Skeletal muscle tissue (tissue), 4 donors: ENCODE data around the gene ADAMTS4. TPM values are rescaled to one million over a fixed set of nuclear protein-coding genes. Genes with fewer than 3 reads are reported as not detected.

Experiments used
- H3K27ac ChIP-seq: one replicate; pipeline ENCODE4 v1.7.0; 2013; ENCODE audit warnings: mild to moderate bottlenecking, low read depth, low read length, inconsistent platforms
- H3K27me3 ChIP-seq, 3 donors: one replicate each; pipeline ENCODE4 v1.7.0; 2013; ENCODE audit warnings: low read length in 3 of 3; ENCODE audit not compliant: control insufficient read depth in 3 of 3, insufficient read depth in 3 of 3
- H3K36me3 ChIP-seq, 3 donors: one replicate each; pipeline ENCODE4 v1.7.0; 2013; ENCODE audit warnings: low read length in 3 of 3; ENCODE audit not compliant: control insufficient read depth in 3 of 3, insufficient read depth in 3 of 3
- H3K4me1 ChIP-seq, 3 donors: one replicate each; pipeline ENCODE4 v1.7.0; 2013; ENCODE audit warnings: low read length in 3 of 3, mild to moderate bottlenecking in 3 of 3; ENCODE audit not compliant: control insufficient read depth in 3 of 3, insufficient read depth in 3 of 3
- H3K4me3 ChIP-seq, 3 donors: one replicate each; pipeline ENCODE4 v1.7.0; 2013; ENCODE audit warnings: low read length in 3 of 3
- H3K9ac ChIP-seq, 3 donors: one replicate each; pipeline ENCODE4 v1.7.0; 2013; ENCODE audit warnings: low read length in 3 of 3, mild to moderate bottlenecking in 3 of 3, moderate library complexity in 2 of 3, low read depth in 1 of 3
- H3K9me3 ChIP-seq, 3 donors: one replicate each; pipeline ENCODE4 v1.7.0; 2013; ENCODE audit warnings: low read length in 3 of 3; ENCODE audit not compliant: control insufficient read depth in 3 of 3
- total RNA-seq: library from RNA; depleted of rRNA; stranded (reverse); fragments of >200 nt; gene quantifications from one replicate; pipeline ENCODE4 v1.2.3, GENCODE V29; 2014
- donor health status: Osteomylitis.

Gene ADAMTS4
- total RNA-seq, 1 donor from 2014 or later, result 4.7 TPM

DNA sequence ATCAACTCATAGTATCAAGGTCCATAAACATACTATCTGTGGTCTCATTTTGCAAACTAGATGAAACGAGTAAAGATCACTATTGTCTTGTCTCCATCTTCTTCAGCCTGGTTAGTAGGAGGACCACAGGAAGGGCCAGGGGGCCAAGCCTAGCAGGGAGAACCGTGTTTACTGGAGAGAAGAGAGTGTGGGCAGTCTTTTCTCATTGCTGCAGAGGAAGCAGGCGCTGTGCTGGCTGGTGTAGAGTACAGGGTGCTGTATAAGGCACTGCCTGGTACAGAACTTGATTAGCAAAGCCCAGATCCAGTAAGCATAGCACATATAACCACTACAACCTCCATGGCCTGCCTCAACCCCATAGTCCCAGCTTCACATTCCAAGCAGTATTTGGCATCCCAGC lies 11.5 kb downstream of the ADAMTS4 start:
- H3K27ac ChIP-seq, result no peak overlapping the region
- peaks cover 0 to 8% (median 0%) of the 10 kb centered on the region in 3 donors for H3K36me3 ChIP-seq
- H3K9ac ChIP-seq, result no peak overlapping the region
- H3K4me3 ChIP-seq, result no peak overlapping the region
- H3K9me3 ChIP-seq, result no peaks in the 10 kb centered on the region
- no peaks in the 10 kb centered on the region for H3K27me3 ChIP-seq
- peaks cover 11 to 24% (median 14%) of the 10 kb centered on the region in 3 donors for H3K4me1 ChIP-seq

GRCh38 chr1:161185732-161186311 lies 13.0 kb downstream of the ADAMTS4 start:
- peak overlapping the region in 1 of 3 donors; percentile 9 for H3K9ac ChIP-seq
- H3K27me3 ChIP-seq, result no peaks in the 10 kb centered on the region
- H3K9me3 ChIP-seq, result no peaks in the 10 kb centered on the region
- H3K27ac ChIP-seq, result peak overlapping the region; percentile 87
- peak overlapping the region in 1 of 3 donors; percentile 12 for H3K4me3 ChIP-seq
- H3K4me1 ChIP-seq, result peaks cover 11 to 24% (median 14%) of the 10 kb centered on the region in 3 donors
- H3K36me3 ChIP-seq, result no peaks in the 10 kb centered on the region

DNA sequence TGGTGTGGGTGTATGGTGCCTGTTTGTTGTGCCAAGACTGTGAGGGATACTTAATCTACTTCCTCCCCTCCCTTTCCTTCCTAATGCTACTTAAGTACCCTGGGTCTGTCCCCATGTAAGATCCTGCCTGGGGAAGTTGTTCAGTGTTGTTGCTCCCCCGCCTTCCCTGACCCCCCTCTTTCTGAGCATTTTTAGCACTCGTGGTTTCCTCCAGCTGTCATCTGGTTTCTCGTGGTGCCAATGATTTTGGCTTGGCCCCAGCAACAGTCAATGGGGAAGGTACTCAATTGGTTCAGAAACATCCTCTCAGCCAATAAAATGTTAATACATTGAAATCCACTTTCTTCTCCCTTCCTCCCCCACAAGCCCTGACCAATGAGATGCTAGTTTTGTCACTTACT lies 13.6 kb downstream of the ADAMTS4 start:
- H3K36me3 ChIP-seq, result no peaks in the 10 kb centered on the region
- H3K9me3 ChIP-seq, result no peaks in the 10 kb centered on the region
- peak overlapping the region; percentile 87 for H3K27ac ChIP-seq
- peak overlapping the region in 1 of 3 donors; percentile 9 for H3K9ac ChIP-seq
- H3K4me1 ChIP-seq, result peaks cover 11 to 24% (median 14%) of the 10 kb centered on the region in 3 donors
- H3K4me3 ChIP-seq, result peak overlapping the region in 1 of 3 donors; percentile 10
- H3K27me3 ChIP-seq, result no peaks in the 10 kb centered on the region

- H3K27ac ChIP-seq, result no peak overlapping the region
- H3K36me3 ChIP-seq, result no peaks in the 10 kb centered on the region
- no peaks in the 10 kb centered on the region for H3K9me3 ChIP-seq
- H3K27me3 ChIP-seq, result no peaks in the 10 kb centered on the region
- no peak overlapping the region for H3K9ac ChIP-seq
- H3K4me3 ChIP-seq, result no peak overlapping the region
- H3K4me1 ChIP-seq, result peaks cover 16 to 29% (median 20%) of the 10 kb centered on the region in 3 donors
Observed at GRCh38 chr1:161182214-161182613, 16.6 kb downstream of the ADAMTS4 start.

DNA sequence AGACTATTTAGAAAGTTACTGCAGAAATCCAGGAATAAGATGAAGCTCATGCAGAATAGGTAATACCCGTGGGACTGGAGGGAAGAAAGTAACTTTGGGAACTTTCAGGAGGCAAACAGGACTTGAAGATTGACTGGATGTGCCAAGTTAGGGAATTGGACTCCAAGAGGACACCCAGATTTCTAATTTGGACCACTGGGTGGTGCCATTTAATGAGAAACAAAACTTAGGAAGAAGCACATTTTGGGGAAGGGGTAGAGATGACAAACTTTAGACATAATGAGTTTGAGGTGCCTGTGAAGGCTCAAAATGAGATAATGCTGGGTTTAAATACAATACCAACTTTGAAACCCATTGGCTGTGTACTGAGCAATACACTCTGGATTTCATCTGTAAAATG lies 18.2 kb downstream of the ADAMTS4 start:
- H3K27ac ChIP-seq, result no peak overlapping the region
- H3K9me3 ChIP-seq, result no peaks in the 10 kb centered on the region
- peaks cover 5 to 6% (median 5%) of the 10 kb centered on the region in 3 donors for H3K36me3 ChIP-seq
- H3K9ac ChIP-seq, result no peak overlapping the region
- peaks cover 23 to 29% (median 26%) of the 10 kb centered on the region in 3 donors for H3K4me1 ChIP-seq
- H3K27me3 ChIP-seq, result no peaks in the 10 kb centered on the region
- no peak overlapping the region for H3K4me3 ChIP-seq

GRCh38 chr1:161179698-161180097 lies 19.2 kb downstream of the ADAMTS4 start:
- Histone ChIP-seq H3K9ac (no peak overlapping the region), H3K36me3 (peaks cover 12 to 15% (median 13%) of the 10 kb centered on the region in 3 donors), H3K4me3 (no peak overlapping the region), H3K9me3 (no peaks in the 10 kb centered on the region), H3K27ac (no peak overlapping the region), H3K27me3 (no peaks in the 10 kb centered on the region), H3K4me1 (peaks cover 18 to 23% (median 21%) of the 10 kb centered on the region in 3 donors)

DNA sequence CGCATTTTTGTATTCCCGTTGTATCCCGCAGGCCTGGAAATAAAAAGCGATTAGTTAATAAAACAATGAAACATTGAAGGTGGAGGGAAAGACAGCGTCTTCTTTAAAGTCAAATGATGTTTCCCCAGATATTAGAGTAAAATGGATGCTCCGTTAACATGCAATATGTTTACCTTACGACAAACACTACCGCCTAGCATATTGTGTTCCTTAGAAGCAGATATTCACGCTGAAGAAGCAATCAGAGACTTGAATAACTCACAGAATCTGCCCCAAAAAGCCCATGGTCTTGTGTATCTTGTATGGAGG lies 21.0 kb downstream of the ADAMTS4 start:
- peaks cover 26 to 30% (median 26%) of the 10 kb centered on the region in 3 donors for H3K4me1 ChIP-seq
- H3K27ac ChIP-seq, result peak overlapping the region; percentile 93
- H3K36me3 ChIP-seq, result peaks cover 26 to 29% (median 28%) of the 10 kb centered on the region in 3 donors
- peak overlapping the region; percentile 98 to 99 (median 99) for H3K4me3 ChIP-seq
- H3K9me3 ChIP-seq, result no peaks in the 10 kb centered on the region
- H3K27me3 ChIP-seq, result no peaks in the 10 kb centered on the region
- H3K9ac ChIP-seq, result peak overlapping the region; percentile 96 to 99 (median 97)

GRCh38 chr1:161177112-161177935 lies 21.5 kb downstream of the ADAMTS4 start, which contains the start of gene B4GALT3:
TSS of gene B4GALT3 (minus strand) at chr1:161177507. CDS start at chr1:161176060, 1,447 bp downstream.
- Histone ChIP-seq H3K27me3 (no peaks in the 10 kb centered on the region), H3K9ac (peak within 1 kb of the TSS; percentile 96 to 99 (median 97)), H3K27ac (peak within 1 kb of the TSS; percentile 93), H3K4me1 (peaks cover 31 to 36% (median 32%) of the 10 kb centered on the region in 3 donors), H3K4me3 (peak within 1 kb of the TSS; percentile 98 to 99 (median 99)), H3K36me3 (peaks cover 30 to 31% (median 31%) of the 10 kb centered on the region in 3 donors), H3K9me3 (no peaks in the 10 kb centered on the region)

GRCh38 chr1:161176468-161177111 lies 22.3 kb downstream of the ADAMTS4 start:
- H3K9ac ChIP-seq, result peak overlapping the region; percentile 96 to 99 (median 97)
- no peaks in the 10 kb centered on the region for H3K27me3 ChIP-seq
- peak overlapping the region; percentile 98 to 99 (median 99) for H3K4me3 ChIP-seq
- peaks cover 31 to 36% (median 35%) of the 10 kb centered on the region in 3 donors for H3K4me1 ChIP-seq
- H3K9me3 ChIP-seq, result no peaks in the 10 kb centered on the region
- peaks cover 35 to 38% (median 37%) of the 10 kb centered on the region in 3 donors for H3K36me3 ChIP-seq
- peak overlapping the region; percentile 93 for H3K27ac ChIP-seq
